WTC11 (cell line): ENCODE measurements around the gene C20orf141. TPM values are rescaled to one million over a fixed set of nuclear protein-coding genes. Genes with fewer than 3 reads are reported as not detected.

Experiments
- ATAC-seq: fragments of 200-7000 bp; cut with Tn5 transposase; 2 replicates; pipeline ENCODE4 v1.10.0; 2021; ENCODE audit warnings: mild to moderate bottlenecking, moderate library complexity
- CTCF ChIA-PET: fragments of 300-600 bp; sonication (Branson Sonifier 250); formaldehyde crosslinking; loops from one replicate; lab custom pipeline; 2021; ENCODE audit warnings: antibody characterized with exemption; lab: Charles Lee
- POLR2A ChIA-PET: fragments of 350-600 bp; sonication (Branson Sonifier 250); formaldehyde crosslinking; loops from one replicate; lab custom pipeline; 2021; ENCODE audit warnings: antibody characterized with exemption; lab: Charles Lee
- DNase-seq: peaks from one replicate; pipeline ENCODE4 v3.0.0; 2021; ENCODE audit warnings: low spot score
- H3K27ac Mint-ChIP-seq: 2 replicates; pipeline ENCODE4 v1.8.0; 2021; ENCODE audit warnings: mixed read lengths
- H3K27me3 Mint-ChIP-seq: 2 replicates; pipeline ENCODE4 v1.8.0; 2021; ENCODE audit warnings: low read depth, mild to moderate bottlenecking, moderate library complexity, mixed read lengths
- H3K36me3 Mint-ChIP-seq: 2 replicates; pipeline ENCODE4 v1.8.0; 2021; ENCODE audit warnings: mixed read lengths
- H3K4me1 Mint-ChIP-seq: 2 replicates; pipeline ENCODE4 v1.8.0; 2022; ENCODE audit warnings: mixed read lengths
- H3K4me3 Mint-ChIP-seq: 2 replicates; pipeline ENCODE4 v1.8.0; 2021; ENCODE audit warnings: mild to moderate bottlenecking, moderate library complexity, mixed read lengths
- H3K9me3 Mint-ChIP-seq: 2 replicates; pipeline ENCODE4 v1.8.0; 2021; ENCODE audit warnings: mixed read lengths
- ATF6 ChIP-seq: sonication (generic); formaldehyde crosslinking; IDR thresholded peaks from 2 replicates; pipeline ENCODE4 v1.8.1; 2023; ENCODE audit warnings: mild to moderate bottlenecking, missing genetic modification reagents
- CREB1 ChIP-seq: sonication (generic); formaldehyde crosslinking; IDR thresholded peaks from 2 replicates; pipeline ENCODE4 v1.8.0; 2023; ENCODE audit warnings: mild to moderate bottlenecking, missing genetic modification reagents
- ERG ChIP-seq: fragments of 250-450 bp; sonication (Bioruptor Pico); IDR thresholded peaks from 2 replicates; pipeline ENCODE4 v1.8.0; 2021; ENCODE audit warnings: mild to moderate bottlenecking
- ETV6 ChIP-seq: sonication (generic); formaldehyde crosslinking; IDR thresholded peaks from 2 replicates; pipeline ENCODE4 v1.8.1; 2022; ENCODE audit warnings: mild to moderate bottlenecking, missing genetic modification reagents
- FOXJ3 ChIP-seq: sonication (generic); formaldehyde crosslinking; IDR thresholded peaks from 2 replicates; pipeline ENCODE4 v1.9.0; 2021; ENCODE audit warnings: missing genetic modification reagents, mild to moderate bottlenecking, borderline replicate concordance
- FOXK1 ChIP-seq: sonication (generic); formaldehyde crosslinking; IDR thresholded peaks from 2 replicates; pipeline ENCODE4 v1.8.0; 2022; ENCODE audit warnings: mild to moderate bottlenecking, moderate library complexity, missing genetic modification reagents
- HMGXB4 ChIP-seq: sonication (generic); formaldehyde crosslinking; IDR thresholded peaks from 2 replicates; pipeline ENCODE4 v1.8.1; 2023; ENCODE audit warnings: mild to moderate bottlenecking, moderate library complexity, missing genetic modification reagents
- MLX ChIP-seq: sonication (generic); formaldehyde crosslinking; IDR thresholded peaks from 2 replicates; pipeline ENCODE4 v1.8.1; 2023; ENCODE audit warnings: mild to moderate bottlenecking, missing genetic modification reagents, moderate library complexity
- NFE2L1 ChIP-seq: sonication (generic); formaldehyde crosslinking; IDR thresholded peaks from 2 replicates; pipeline ENCODE4 v1.8.1; 2023; ENCODE audit warnings: missing genetic modification reagents
- NR3C1 ChIP-seq: sonication (generic); formaldehyde crosslinking; conservative IDR thresholded peaks from 2 replicates; pipeline ENCODE4 v1.8.1; 2023; ENCODE audit warnings: low read depth, mild to moderate bottlenecking, missing genetic modification reagents
- SOX15 ChIP-seq: fragments of 250-450 bp; sonication (Bioruptor Pico); IDR thresholded peaks from 2 replicates; pipeline ENCODE4 v1.9.0; 2021; ENCODE audit warnings: mild to moderate bottlenecking
- TEAD4 ChIP-seq: sonication (generic); formaldehyde crosslinking; IDR thresholded peaks from 2 replicates; pipeline ENCODE4 v1.8.0; 2022; ENCODE audit warnings: mild to moderate bottlenecking, missing genetic modification reagents
- ZBTB43 ChIP-seq: sonication (generic); formaldehyde crosslinking; IDR thresholded peaks from 2 replicates; pipeline ENCODE4 v1.8.1; 2023; ENCODE audit warnings: mild to moderate bottlenecking, missing genetic modification reagents
- ZNF138 ChIP-seq: sonication (generic); formaldehyde crosslinking; conservative IDR thresholded peaks from 2 replicates; pipeline ENCODE4 v1.8.1; 2022; ENCODE audit warnings: mild to moderate bottlenecking, moderate library complexity, missing genetic modification reagents
- ZNF232 ChIP-seq: sonication (generic); formaldehyde crosslinking; IDR thresholded peaks from 2 replicates; pipeline ENCODE4 v1.8.0; 2022; ENCODE audit warnings: mild to moderate bottlenecking, missing genetic modification reagents
- ZNF263 ChIP-seq: sonication (generic); formaldehyde crosslinking; IDR thresholded peaks from 2 replicates; pipeline ENCODE4 v1.8.1; 2022; ENCODE audit warnings: low read depth, mild to moderate bottlenecking, moderate library complexity, missing genetic modification reagents
- ZNF396 ChIP-seq: fragments of 250-450 bp; sonication (Bioruptor Pico); IDR thresholded peaks from 2 replicates; pipeline ENCODE4 v1.8.0; 2021; ENCODE audit warnings: mild to moderate bottlenecking, moderate library complexity, borderline replicate concordance
- ZNF416 ChIP-seq: fragments of 250-450 bp; sonication (Bioruptor Pico); IDR thresholded peaks from 2 replicates; pipeline ENCODE4 v1.9.0; 2021; ENCODE audit warnings: mild to moderate bottlenecking, inconsistent platforms
- total RNA-seq: library from RNA; stranded (reverse); gene quantifications from 3 replicates; pipeline ENCODE4 v1.2.3, GENCODE V29; 2021

C20orf141 gene
- total RNA-seq, 1 experiment from 2014 or later, result not detected

GRCh38 chr20:2851086-2851485 is 36.3 kb downstream of the C20orf141 start (continued):
- TF ChIP-seq NFE2L1 (CRISPR knock-in tag), result no peak
- TF ChIP-seq ZNF138 (CRISPR knock-in tag), result no peak
- TF ChIP-seq, all 79 proteins: peak for 0

- CTCF ChIA-PET, result interaction anchor here (2.0 kb wide), 1 partner anchor 106 kb away, joined by 5 read pairs; no protein-coding TSS in a partner anchor
- ATAC-seq, result no peak
- Mint-ChIP-seq H3K36me3 (no peaks in the 10 kb centered on the region), H3K9me3 (no peaks in the 10 kb centered on the region), H3K4me1 (no peaks in the 10 kb centered on the region)
- POLR2A ChIA-PET, result no interaction called here
- TF ChIP-seq ETV6 (CRISPR knock-in tag) (no peak), ZBTB43 (CRISPR knock-in tag) (no peak), CREB1 (CRISPR knock-in tag) (no peak), NR3C1 (no peak), ERG (CRISPR knock-in tag) (no peak), ATF6 (CRISPR knock-in tag) (no peak), ZNF232 (CRISPR knock-in tag) (no peak), SOX15 (CRISPR knock-in tag) (no peak), ZNF263 (CRISPR knock-in tag) (no peak), MLX (CRISPR knock-in tag) (no peak), FOXJ3 (CRISPR knock-in tag) (no peak), FOXK1 (no peak), ZNF416 (CRISPR knock-in tag) (no peak), ZNF396 (CRISPR knock-in tag) (no peak), TEAD4 (no peak), HMGXB4 (no peak)
- TF ChIP-seq, all 79 proteins: peak for 0
- Mint-ChIP-seq H3K4me3 (no peak overlapping the region), H3K27me3 (no peaks in the 10 kb centered on the region), H3K27ac (no peak overlapping the region)
- DNase-seq, result no peak
Measured at GRCh38 chr20:2858591-2858990, 43.8 kb downstream of the C20orf141 start.
